ENCODE data around the gene KPRP.

Gene KPRP, protein sequence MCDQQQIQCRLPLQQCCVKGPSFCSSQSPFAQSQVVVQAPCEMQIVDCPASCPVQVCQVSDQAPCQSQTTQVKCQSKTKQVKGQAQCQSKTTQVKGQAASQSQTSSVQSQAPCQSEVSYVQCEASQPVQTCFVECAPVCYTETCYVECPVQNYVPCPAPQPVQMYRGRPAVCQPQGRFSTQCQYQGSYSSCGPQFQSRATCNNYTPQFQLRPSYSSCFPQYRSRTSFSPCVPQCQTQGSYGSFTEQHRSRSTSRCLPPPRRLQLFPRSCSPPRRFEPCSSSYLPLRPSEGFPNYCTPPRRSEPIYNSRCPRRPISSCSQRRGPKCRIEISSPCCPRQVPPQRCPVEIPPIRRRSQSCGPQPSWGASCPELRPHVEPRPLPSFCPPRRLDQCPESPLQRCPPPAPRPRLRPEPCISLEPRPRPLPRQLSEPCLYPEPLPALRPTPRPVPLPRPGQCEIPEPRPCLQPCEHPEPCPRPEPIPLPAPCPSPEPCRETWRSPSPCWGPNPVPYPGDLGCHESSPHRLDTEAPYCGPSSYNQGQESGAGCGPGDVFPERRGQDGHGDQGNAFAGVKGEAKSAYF

DNA sequence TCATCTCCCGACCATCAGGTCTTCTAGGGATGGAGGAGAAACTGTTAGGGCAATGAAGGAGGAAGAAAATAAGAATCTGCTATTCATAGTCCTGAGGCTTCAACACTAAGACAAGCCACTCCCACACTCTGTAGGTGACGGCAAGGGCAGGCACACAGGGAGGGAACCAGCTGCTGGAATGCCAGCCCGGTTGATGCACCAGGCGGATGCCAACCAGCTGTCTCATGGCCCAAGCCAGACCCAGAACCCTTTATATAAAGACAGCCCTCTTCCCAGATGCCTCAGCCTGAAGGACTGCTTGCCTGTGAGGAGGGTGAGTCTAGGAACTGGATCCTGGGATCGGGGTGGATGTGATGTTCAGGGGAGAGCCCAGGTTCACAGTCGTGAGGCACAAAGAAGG lies at the start of gene KPRP:
KPRP (plus strand) TSS at position 279 of the 400 bp plus-strand sequence. CDS start 1,564 bp downstream, outside the sequence.
- DNase-seq (ENCODE audit: low spot score) = no peak

DNA sequence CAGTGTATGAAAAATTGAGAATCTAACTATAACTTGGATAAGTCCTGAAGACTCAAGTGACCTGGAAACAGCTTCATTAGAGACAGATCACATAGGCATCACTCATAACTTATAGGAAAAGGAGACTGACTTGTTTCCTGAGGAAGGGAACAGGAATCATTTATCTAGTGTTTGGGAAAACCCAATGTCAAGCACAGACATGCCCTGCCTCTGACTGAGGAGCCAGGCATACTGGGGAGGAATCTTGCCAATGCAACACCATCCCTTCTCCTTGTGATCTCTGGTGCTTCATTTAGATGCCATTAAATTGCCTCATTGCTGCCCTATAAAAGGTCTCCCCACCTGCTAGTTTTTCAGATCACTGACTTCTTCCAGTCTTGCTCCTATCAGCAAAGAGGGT lies 39.6 kb upstream of the KPRP start:
- DNase-seq (ENCODE audit: low spot score) = no peak

DNA sequence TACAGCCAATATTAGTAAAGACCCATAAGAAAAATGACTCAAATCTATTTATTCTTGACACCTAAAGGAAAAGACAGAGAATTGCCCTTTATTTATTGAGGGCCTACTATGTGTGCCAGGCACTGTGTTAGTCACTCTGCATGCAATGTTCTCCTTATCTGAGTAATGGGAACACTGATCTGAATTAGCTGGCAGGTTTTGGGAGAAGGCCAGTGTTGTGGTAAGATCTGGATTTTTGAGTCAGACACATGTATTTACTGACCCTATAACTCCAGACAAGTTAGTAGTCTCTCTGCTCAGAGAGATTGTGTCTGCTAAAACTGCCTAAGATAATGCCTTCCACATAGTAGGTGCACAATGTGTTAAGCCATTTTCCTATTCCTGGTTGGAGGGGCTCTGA lies 32.6 kb upstream of the KPRP start:
- DNase-seq (ENCODE audit: low spot score) = no peak

DNA sequence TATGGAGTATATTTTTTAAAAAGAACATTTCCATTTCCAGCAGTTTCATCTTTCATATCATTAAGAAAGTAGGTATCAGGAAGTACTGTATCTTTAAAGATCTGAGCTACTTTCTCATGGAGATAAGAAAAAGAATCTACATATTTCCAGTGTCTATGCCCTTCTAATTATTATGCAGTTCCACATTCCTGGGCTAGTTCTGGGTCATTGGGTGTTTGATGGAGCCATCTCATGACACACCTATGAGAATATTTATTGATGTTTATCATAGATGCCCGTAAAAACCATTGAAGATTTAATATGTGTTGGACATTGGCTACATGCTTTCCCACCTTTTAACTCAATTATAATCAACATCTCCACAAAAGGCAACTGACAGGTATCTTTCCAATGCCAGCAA lies 28.8 kb upstream of the KPRP start:
- DNase-seq (ENCODE audit: low spot score) = no peak

DNA sequence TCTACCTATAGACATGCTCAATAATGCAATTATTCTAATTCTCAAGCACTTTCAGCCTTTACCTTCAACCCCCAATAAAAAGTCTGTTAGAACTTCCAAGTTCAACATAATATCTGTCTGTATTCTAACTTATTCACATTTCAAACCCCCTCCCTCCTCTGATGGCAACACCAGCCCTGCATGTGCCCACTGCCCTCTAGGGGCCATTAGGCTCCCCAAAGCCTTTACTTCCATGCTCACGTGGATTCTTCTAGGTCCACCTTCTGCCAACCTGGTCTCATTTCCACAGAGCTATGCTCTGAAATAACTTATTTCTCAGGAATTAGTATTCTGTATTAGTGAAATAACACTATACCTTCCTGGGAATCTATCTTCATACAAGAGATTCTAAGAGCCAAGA lies 22.2 kb upstream of the KPRP start:
- no peak for DNase-seq (ENCODE audit: low spot score)

DNA sequence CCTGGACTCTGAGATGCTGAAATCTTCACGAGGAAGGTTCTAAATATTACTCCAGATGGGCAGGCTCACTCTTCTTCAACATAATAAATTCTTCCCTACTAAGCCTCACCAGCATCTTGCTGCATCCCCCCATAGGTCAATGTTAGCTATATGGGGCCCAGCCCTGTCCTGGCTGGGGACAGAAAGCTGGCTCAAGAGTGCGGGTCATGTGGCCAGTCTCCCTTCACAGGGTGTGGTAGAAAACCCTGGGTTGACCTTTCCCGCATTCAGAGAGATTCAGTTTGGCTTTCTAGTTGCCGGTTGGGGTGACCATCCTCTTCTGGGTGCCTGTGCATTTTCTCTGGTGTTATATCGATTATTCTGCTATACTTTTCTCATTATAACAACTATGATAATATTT lies 19.8 kb upstream of the KPRP start:
- DNase-seq (ENCODE audit: low spot score) = no peak

DNA sequence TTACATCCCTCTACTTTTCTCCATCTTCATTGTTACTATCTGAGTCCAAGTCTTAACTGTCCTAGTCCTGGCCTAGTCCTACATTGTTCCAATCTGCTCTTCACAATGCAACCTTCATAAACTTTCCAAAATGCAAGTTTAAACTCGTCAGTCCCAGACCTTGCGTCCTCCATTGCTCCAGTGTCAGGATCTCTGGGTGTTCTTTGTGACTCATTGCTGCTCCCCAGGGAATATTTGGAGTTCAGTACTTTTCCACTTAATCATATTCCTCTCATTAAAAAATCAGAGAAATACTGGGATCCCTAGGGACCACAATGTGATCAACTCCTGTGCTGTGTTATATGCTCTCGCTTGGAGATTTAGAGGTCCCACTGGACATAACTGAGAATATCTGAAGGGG lies 18.0 kb upstream of the KPRP start:
- DNase-seq (ENCODE audit: low spot score) = no peak

DNA sequence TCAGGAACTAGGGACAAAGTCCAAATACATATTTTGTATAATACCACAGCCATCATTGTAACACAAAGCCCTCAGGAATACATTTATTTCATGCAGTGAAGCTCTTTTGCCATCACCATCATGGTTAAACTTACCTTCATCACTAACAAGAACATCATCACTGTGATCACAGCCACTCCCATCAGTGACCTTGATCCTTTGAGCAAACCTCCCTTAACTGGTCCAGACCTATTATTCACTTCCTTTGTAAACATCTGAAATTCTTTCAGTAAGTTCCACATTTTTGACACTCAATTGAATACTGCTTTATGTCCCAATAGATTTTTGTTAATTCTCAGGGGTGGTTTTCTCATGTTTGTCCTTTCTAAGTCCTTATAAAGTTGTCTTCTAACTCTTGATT lies 16.2 kb upstream of the KPRP start:
- DNase-seq (ENCODE audit: low spot score) = no peak

DNA sequence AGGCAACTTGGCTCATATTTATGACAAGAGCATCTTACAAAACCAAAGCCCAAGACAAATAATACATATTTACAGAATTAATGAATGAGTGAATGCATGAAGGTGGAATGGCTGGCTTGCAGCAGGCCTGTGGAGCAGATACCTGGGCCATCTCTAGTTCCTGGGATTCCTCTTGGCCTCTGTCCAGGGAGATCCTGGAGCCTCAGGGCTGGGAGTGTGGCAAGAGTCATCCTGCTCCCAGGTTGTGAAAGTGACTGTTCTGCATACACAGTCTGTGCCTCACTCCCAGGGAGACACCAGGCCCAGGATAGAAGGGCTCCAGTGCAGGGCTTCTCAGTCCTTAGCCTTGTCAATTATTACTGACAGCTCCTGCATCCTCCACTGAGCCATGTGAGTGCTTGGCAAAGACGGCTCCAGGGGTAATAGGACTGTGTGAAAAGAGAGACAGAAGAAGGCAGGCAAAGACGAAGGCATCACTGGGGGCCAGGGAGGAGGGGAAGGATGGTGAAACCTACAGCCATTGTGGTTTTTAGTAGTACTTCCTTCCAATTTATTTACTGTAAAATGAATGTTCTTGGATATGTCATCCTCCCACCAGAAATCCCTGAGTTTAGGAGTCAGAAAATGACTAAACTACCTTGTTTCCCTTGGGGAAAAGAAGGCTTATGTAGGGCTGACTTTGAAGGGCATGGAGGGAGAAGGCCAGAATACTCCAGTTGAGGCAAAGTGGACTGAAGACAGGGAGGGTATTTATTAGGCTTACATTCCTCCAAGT lies 14.3 kb upstream of the KPRP start:
- DNase-seq (ENCODE audit: low spot score) = no peak

DNA sequence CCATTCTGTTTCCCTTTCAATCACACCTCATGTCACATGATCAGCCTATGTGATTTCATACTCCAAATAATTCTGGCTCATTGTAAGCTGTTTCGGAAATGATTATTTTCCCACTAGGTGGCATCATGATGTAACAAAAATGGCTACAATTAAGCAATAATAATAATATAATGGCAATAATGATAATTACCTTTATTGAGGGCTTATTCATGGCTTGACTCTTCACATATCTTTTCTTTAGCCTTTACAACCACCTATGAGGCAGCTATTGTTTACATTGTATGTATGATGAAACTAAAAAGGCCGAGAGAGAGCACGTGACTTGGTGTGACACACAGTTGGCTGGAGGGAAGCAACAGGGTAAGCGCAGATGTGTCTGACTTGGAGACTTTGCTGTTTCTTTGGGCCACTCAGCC lies 12.5 kb upstream of the KPRP start:
- DNase-seq (ENCODE audit: low spot score) = no peak

DNA sequence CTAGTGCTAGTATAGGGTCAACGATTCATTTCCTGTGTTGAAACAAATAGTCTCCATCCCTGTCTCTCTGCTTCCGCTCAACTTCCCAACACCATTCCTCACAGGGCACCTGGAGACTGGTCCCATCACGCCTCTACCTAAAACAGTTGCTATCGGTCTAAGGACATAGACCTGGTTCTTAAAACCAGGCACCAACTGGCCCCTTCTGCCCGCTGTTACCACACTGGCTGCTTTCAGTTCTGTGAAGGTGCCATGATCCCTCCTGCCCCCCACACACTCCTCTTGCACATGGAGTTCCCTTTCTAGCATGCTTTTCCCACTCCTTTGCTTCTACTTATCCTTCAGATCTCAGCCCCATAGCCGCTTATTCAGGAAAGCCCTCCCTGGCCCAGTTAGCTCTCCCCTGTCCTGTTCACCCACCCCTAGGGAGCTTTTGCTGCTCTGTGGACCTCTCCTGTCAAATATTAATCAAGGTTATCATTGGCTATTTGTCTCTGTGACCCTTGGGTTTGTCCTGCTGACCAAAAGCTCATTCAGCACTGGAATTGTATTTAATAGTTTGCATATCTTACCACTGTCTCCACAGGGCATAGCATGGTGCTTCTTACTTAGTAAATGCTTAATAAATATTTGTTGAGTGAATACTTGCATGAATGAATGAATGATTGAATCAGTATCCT lies 11.9 kb upstream of the KPRP start:
- DNase-seq (ENCODE audit: low spot score) = no peak

DNA sequence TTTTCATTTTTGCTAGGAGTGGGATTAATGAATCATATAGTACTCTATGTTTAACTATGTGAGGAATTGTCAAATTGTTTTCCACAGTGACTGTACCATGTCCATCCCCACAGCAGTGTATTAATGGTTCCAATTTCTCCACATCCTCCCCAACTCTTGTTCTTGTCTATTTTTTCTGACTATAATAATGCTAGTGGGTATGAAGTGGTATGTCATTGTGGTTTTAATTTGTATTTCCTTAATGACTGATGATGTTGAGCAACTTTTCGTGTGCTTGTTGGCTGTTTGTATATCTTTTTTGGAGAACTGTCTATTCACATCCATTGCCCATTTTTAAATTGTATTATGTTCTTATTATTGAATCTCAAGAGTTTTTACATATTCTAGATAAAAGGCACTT lies 10.0 kb upstream of the KPRP start:
- DNase-seq (ENCODE audit: low spot score) = no peak

DNA sequence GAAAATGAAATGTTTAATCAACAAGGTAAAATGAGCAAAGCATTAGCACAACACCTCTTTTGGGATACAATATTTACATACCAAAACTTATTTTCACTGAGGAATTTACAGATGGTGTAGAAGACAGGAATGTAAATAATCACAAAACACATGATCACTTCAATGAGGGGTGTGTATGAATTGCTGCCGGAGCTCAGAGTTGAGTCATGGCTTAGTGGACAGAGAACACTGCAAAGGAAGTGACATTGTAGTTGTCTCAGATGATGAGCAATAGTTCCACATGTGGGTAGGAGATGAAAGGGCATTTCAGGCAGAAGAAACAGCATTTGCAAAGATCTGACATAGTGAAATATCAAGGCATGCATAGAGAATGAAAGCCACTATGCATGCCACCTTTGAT lies 5.6 kb upstream of the KPRP start:
- no peak for DNase-seq (ENCODE audit: low spot score)

DNA sequence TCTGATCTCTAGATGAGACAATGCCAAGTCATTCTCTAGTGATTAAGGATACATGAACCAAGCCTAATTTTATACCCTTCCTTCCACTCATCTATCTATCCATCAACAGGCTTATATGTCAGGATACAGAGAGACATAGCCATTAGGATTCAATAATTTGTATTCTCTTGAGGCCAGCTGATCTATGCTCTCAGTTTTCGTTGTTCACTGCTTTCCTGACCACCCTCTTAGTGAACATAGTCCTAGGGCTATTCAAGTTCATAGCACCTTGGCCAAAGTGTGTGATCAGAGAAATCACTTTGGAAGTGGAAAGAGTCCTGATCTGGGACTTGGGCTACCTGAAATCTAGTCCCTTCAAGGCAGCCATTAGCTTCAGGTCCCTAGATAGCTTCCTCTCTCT lies 4.2 kb upstream of the KPRP start:
- no peak for DNase-seq (ENCODE audit: low spot score)

DNA sequence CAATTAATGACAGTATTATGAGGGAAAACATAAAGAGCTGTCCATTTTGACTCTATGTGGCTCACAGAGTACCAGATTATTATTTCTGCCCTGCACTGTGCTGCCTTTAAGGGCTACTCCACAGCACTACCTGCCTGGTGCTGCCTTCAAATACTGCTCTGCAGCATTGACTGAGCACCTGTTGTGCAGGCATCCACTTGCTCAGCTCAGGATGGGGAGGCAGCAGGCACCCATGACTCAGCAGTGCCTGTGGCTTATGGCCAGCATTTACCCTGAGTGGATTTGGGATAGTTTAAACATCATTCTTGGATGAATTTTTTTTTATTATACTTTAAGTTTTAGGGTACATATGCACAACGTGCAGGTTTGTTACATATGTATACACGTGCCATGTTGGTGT lies 953 bp upstream of the KPRP start:
- no peak for DNase-seq (ENCODE audit: low spot score)

DNA sequence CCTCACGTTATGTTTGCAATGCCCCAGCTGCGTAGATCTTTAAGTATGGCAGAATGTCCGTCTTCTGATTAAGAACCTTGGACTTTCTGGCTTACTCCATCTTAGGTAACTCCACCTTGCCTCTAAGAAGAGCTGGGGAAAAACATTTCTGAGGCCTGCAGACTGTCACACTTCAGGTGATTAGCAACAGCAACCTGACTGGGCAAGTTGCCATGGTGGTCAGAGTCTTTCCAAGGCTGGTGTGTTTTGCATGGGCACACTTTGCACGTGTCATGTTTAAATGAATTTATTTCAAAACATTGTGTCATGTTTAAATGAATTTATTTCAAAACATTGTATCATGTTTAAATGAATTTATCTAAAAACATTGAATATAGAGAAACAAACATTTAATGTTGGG lies 811 bp downstream of the KPRP start:
- no peak for DNase-seq (ENCODE audit: low spot score)

DNA sequence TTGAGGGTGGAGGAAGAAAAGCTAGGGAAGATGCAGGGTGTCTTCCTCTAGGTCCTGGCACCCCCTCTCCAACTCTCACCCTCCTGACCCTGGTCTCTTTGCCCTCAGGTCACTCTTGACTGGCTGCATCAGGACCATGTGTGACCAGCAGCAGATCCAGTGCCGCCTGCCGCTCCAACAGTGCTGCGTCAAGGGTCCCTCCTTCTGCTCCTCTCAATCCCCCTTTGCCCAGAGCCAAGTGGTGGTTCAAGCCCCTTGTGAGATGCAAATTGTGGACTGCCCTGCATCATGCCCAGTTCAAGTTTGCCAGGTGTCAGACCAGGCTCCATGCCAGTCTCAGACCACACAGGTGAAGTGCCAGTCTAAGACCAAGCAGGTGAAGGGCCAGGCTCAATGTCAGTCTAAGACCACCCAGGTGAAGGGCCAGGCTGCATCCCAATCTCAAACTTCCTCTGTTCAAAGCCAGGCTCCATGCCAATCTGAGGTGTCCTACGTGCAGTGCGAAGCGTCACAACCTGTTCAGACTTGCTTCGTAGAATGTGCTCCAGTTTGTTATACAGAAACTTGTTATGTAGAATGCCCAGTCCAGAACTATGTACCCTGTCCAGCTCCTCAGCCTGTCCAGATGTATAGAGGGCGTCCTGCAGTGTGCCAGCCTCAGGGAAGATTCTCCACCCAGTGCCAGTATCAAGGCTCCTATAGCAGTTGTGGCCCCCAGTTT lies 1.8 kb downstream of the KPRP start:
- no peak for DNase-seq (ENCODE audit: low spot score)

DNA sequence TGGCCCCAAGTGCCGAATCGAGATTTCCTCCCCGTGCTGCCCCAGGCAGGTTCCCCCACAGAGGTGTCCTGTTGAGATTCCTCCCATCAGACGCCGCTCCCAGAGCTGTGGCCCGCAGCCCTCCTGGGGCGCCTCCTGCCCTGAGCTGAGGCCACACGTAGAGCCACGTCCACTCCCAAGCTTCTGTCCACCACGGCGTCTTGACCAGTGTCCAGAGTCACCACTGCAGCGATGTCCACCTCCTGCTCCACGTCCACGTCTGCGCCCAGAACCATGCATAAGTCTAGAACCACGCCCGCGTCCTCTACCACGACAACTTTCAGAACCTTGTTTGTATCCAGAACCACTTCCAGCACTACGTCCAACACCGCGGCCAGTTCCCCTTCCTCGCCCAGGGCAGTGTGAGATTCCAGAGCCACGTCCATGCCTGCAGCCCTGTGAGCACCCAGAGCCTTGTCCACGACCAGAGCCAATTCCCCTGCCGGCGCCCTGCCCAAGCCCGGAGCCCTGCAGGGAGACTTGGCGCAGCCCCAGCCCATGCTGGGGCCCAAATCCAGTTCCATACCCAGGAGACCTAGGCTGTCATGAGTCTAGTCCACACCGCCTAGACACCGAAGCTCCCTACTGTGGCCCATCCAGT lies 2.8 kb downstream of the KPRP start:
- no peak for DNase-seq (ENCODE audit: low spot score)

DNA sequence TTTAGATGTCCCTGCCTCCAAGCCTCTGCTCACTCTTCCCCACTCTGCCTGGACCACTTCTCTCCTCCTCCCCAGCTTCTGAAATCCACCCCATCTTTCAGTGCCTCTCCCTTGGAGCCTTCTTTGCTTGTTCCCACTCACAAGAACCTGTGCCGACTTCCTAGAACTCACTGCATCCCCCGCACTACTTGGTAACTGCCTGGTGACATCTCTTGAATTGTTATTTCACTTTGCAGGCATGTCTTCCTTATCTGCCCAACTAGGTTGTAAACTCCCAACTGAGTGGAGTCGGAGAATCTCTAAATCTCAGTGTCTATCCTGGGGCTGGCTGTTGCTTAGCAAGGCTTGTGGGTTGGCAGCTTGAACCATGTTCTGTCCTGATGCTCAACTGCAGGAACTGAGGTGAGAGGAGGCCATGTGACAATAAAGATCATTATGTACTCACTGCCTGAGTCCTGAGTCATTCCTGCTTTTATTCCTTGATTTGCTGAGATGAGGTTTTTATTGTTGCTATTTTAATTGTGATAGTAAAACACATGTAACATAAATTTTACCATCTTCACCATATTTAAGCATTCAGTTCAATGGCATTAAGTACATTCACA lies 3.9 kb downstream of the KPRP start:
- no peak for DNase-seq (ENCODE audit: low spot score)

DNA sequence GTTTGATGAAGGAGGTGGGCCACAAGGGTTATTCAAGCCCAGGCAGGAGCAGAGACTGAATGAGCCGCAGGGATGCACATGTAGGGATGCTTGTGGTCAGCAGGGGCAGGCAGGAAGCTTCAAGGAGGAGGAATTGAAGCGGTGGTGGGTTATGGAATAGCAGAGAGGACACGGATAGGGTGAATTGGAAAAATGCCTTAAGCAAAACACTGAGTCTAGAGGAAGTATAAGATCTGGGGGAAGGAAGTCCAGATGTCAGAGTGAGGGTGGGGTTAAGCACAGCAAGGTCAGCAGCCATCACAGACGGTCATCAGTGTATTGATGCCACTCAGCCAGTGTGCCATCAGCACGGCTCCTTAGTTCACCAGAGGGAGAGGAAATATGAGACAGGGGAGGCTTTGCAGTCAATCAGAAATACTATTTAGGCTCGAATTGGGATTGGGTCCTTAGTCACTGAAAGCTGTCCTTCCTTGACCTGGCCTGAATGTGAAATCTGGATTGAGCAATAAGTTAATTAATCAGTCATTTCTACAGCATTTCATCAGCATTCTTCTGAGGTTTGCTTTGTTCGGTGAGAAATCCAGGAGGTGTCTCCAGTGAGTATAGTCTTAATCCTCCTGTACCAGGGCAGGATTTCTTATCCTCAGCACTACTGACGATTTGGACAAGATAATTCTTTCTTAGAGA lies 11.2 kb downstream of the KPRP start:
- DNase-seq (ENCODE audit: low spot score) = no peak

Data from CD4-positive, alpha-beta T cell treated with Interleukin-6 at 100 ng/mL for 8 hours (primary cell).